OCI-LY7 (cell line): Measurements from ENCODE around the gene CEP63. TPM values are rescaled to one million over a fixed set of nuclear protein-coding genes. Genes with fewer than 3 reads are reported as not detected.

Source experiments
- BruUV-seq: library from RNA; stranded (reverse); fragments of 400-500 nt; replicated peaks from 2 replicates; lab custom pipeline; 2021; lab: Mats Ljungman, UMichigan
- CTCF ChIA-PET: fragments of 300-600 bp; sonication (Branson Sonifier 250); formaldehyde crosslinking; loops from one replicate; lab custom pipeline; 2022; ENCODE audit warnings: antibody characterized with exemption; ENCODE audit not compliant: unreplicated experiment; lab: Charles Lee
- POLR2A ChIA-PET: fragments of 300-600 bp; sonication (Branson Sonifier 250); formaldehyde crosslinking; loops from one replicate; lab custom pipeline; 2022; ENCODE audit warnings: antibody characterized with exemption; lab: Charles Lee
- DNase-seq: peaks from one replicate; pipeline ENCODE4 v3.0.0-alpha.2; 2015; ENCODE audit warnings: low spot score
- H2AFZ ChIP-seq: fragments of 200-600 bp; sonication (generic), shearing (Covaris generic); 2 replicates; pipeline ENCODE4 v1.6.1; 2014; ENCODE audit warnings: mild to moderate bottlenecking, antibody characterized with exemption, low read length, moderate library complexity
- H3K27ac ChIP-seq: fragments of 200-600 bp; sonication (generic); 2 replicates; pipeline ENCODE4 v1.5.1; 2014; ENCODE audit warnings: mixed run types, low read depth, mild to moderate bottlenecking, moderate library complexity, low read length, inconsistent platforms; ENCODE audit not compliant: poor library complexity, severe bottlenecking
- H3K36me3 ChIP-seq: fragments of 200-600 bp; sonication (generic); 2 replicates; pipeline ENCODE4 v1.6.1; 2014; ENCODE audit warnings: mild to moderate bottlenecking, antibody characterized with exemption, low read length, moderate library complexity, mixed read lengths; ENCODE audit not compliant: insufficient read depth
- H3K4me1 ChIP-seq: fragments of 200-600 bp; sonication (generic); 2 replicates; pipeline ENCODE4 v1.5.1; 2014; ENCODE audit warnings: mild to moderate bottlenecking, low read length; ENCODE audit not compliant: insufficient read depth, poor library complexity, severe bottlenecking
- H3K4me2 ChIP-seq: fragments of 200-600 bp; sonication (generic); 2 replicates; pipeline ENCODE4 v1.6.1; 2014; ENCODE audit warnings: mild to moderate bottlenecking, low read length
- H3K4me3 ChIP-seq: fragments of 200-600 bp; sonication (generic); 2 replicates; pipeline ENCODE4 v1.5.1; 2014; ENCODE audit warnings: mild to moderate bottlenecking, low read depth, low read length; ENCODE audit not compliant: poor library complexity, severe bottlenecking
- H3K79me2 ChIP-seq: fragments of 200-600 bp; sonication (generic); 2 replicates; pipeline ENCODE4 v1.6.1; 2016; ENCODE audit warnings: low read depth, mild to moderate bottlenecking, low read length, moderate library complexity, mixed read lengths; ENCODE audit not compliant: insufficient read depth
- H3K9me2 ChIP-seq: fragments of 200-600 bp; sonication (generic); 2 replicates; pipeline ENCODE4 v1.6.1; 2016; ENCODE audit warnings: mild to moderate bottlenecking, low read length, mixed read lengths; ENCODE audit not compliant: insufficient read depth
- H3K9me3 ChIP-seq: fragments of 200-600 bp; sonication (generic); 2 replicates; pipeline ENCODE4 v1.6.1; 2014; ENCODE audit warnings: mild to moderate bottlenecking, mixed run types, low read length, mixed read lengths
- H4K20me1 ChIP-seq: fragments of 200-600 bp; sonication (generic); 2 replicates; pipeline ENCODE4 v1.6.1; 2014; ENCODE audit warnings: mild to moderate bottlenecking, antibody characterized with exemption, low read length, moderate library complexity, mixed read lengths; ENCODE audit not compliant: insufficient read depth
- CTCF ChIP-seq: fragments of 200-600 bp; sonication (generic); conservative IDR thresholded peaks from 2 replicates; pipeline ENCODE4 v1.5.1; 2014; ENCODE audit warnings: mild to moderate bottlenecking, antibody characterized with exemption, low read length, moderate library complexity, mixed read lengths
- EZH2phosphoT487 ChIP-seq: fragments of 200-600 bp; sonication (generic); IDR thresholded peaks from 2 replicates; pipeline ENCODE4 v1.6.1; 2018; ENCODE audit warnings: low read depth, borderline replicate concordance, mild to moderate bottlenecking, mixed run types, antibody characterized with exemption, low read length, moderate library complexity, mixed read lengths
- intact Hi-C: fragments of 100-400 bp; cut with micrococcal nuclease; formaldehyde crosslinking; loops from one replicate; pipeline ENCODE4 v1.10.0; 2022; ENCODE audit not compliant: unreplicated experiment
- total RNA-seq, 2 experiments: library from RNA; depleted of rRNA in 1 of 2; stranded (reverse); fragments of >200 nt in 1 of 2; shearing (Covaris generic) in 1 of 2; gene quantifications; 2 replicates each; pipeline ENCODE4 v1.2.3, GENCODE V29; 2014 to 2022

The CEP63 gene
- total RNA-seq, 2 experiments from 2014 or later: 42.8 to 45.7 TPM

- TF ChIP-seq EZH2phosphoT487 (no peak), CTCF (no peak)
- H3K36me3 ChIP-seq: no peaks in the 10 kb centered on the region
- DNase-seq: no peak
- no peak overlapping the region for H3K4me2 ChIP-seq
- CTCF ChIA-PET: no interaction called here
- no peak overlapping the region for H3K4me3 ChIP-seq
- H3K9me3 ChIP-seq: no peaks in the 10 kb centered on the region
- intact Hi-C loops: loop anchor here (10.0 kb wide), 1 partner anchor 147 kb away; no protein-coding TSS in a partner anchor
- no peak overlapping the region for H2AFZ ChIP-seq
- POLR2A ChIA-PET: interaction anchor here (0.6 kb wide), 1 partner anchor 384 kb away, joined by 6 read pairs; no protein-coding TSS in a partner anchor
- H3K9me2 ChIP-seq: no peaks in the 10 kb centered on the region
- H3K79me2 ChIP-seq: no peaks in the 10 kb centered on the region
- no peak overlapping the region for H3K27ac ChIP-seq
- BruUV-seq: no TSS peak
- no peaks in the 10 kb centered on the region for H4K20me1 ChIP-seq
- H3K4me1 ChIP-seq: no peaks in the 10 kb centered on the region
These were observed 121.5 kb downstream of the CEP63 start for GRCh38 chr3:134607054-134608022.

GRCh38 chr3:134608023-134608770 is 122.3 kb downstream of the CEP63 start:
- CTCF ChIA-PET: no interaction called here
- Histone ChIP-seq H2AFZ (no peak overlapping the region), H3K4me3 (no peak overlapping the region), H3K4me2 (no peak overlapping the region), H3K36me3 (no peaks in the 10 kb centered on the region), H3K4me1 (no peaks in the 10 kb centered on the region), H3K79me2 (no peaks in the 10 kb centered on the region), H3K9me3 (no peaks in the 10 kb centered on the region), H3K27ac (no peak overlapping the region), H3K9me2 (no peaks in the 10 kb centered on the region), H4K20me1 (no peaks in the 10 kb centered on the region)
- DNase-seq: no peak
- BruUV-seq: no TSS peak
- intact Hi-C loops: loop anchor here (10.0 kb wide), 1 partner anchor 147 kb away; no protein-coding TSS in a partner anchor
- POLR2A ChIA-PET: no interaction called here
- TF ChIP-seq EZH2phosphoT487 (no peak), CTCF (no peak)
